ENCODE results near the gene MS4A5.

The MS4A5 gene

GRCh38 chr11:60485987-60486386, 56.6 kb downstream of the MS4A5 start:
- DNase-seq, result no peak

GRCh38 chr11:60492488-60493009, 63.2 kb downstream of the MS4A5 start, which contains the start of gene MS4A12:
Gene MS4A12, plus strand, starts transcription at chr11:60492778. Its CDS starts 4,541 bp downstream, at chr11:60497319.
- no peak for DNase-seq

GRCh38 chr11:60493454-60493853, 64.1 kb downstream of the MS4A5 start:
- no peak for DNase-seq
